HUDEP-2 (cell line): ENCODE results near the gene PHYKPL.

Experiments
- DNase-seq, 76 experiments: peaks; one replicate each; lab custom pipeline; 2025; ENCODE audit not compliant: unreplicated experiment in 76 of 76; lab: John Stamatoyannopoulos, UW

PHYKPL gene

GRCh38 chr5:178232124-178232919 lies at the start of gene PHYKPL:
Gene PHYKPL, minus strand, starts transcription at chr5:178232802. Its CDS starts 252 bp downstream, at chr5:178232550.
- DNase-seq = peak in 53 of 76 experiments; percentile 15 to 76 (median 52)

- no peak for DNase-seq
Measured at GRCh38 chr5:178282391-178282790, 49.8 kb upstream of the PHYKPL start.

- no peak for DNase-seq
Measured at GRCh38 chr5:178281331-178281730, 48.7 kb upstream of the PHYKPL start.

- no peak for DNase-seq
Measured at GRCh38 chr5:178280631-178281030, 48.0 kb upstream of the PHYKPL start.

GRCh38 chr5:178279723-178280438 lies 47.3 kb upstream of the PHYKPL start:
- DNase-seq = peak in 57 of 76 experiments; percentile 3 to 75 (median 32)

- no peak for DNase-seq
Measured at GRCh38 chr5:178279026-178279722, 46.6 kb upstream of the PHYKPL start.

GRCh38 chr5:178278358-178279023 lies 45.9 kb upstream of the PHYKPL start:
- DNase-seq = no peak

GRCh38 chr5:178277866-178278265 lies 45.3 kb upstream of the PHYKPL start:
- DNase-seq = no peak

GRCh38 chr5:178277346-178277745 lies 44.7 kb upstream of the PHYKPL start:
- DNase-seq = no peak

- DNase-seq = no peak
Measured at GRCh38 chr5:178274781-178275537, 42.4 kb upstream of the PHYKPL start.

- DNase-seq = no peak
Measured at GRCh38 chr5:178273665-178274541, 41.3 kb upstream of the PHYKPL start.

- DNase-seq = no peak
Measured at GRCh38 chr5:178273041-178273440, 40.4 kb upstream of the PHYKPL start.

GRCh38 chr5:178272591-178272990 lies 40.0 kb upstream of the PHYKPL start:
- DNase-seq = no peak

GRCh38 chr5:178271726-178272479 lies 39.3 kb upstream of the PHYKPL start:
- DNase-seq = no peak

- no peak for DNase-seq
Measured at GRCh38 chr5:178271231-178271630, 38.6 kb upstream of the PHYKPL start.

- no peak for DNase-seq
Measured at GRCh38 chr5:178269499-178269898, 36.9 kb upstream of the PHYKPL start.

GRCh38 chr5:178267876-178268275 lies 35.3 kb upstream of the PHYKPL start:
- DNase-seq = no peak

- DNase-seq = no peak
Measured at GRCh38 chr5:178267245-178267644, 34.6 kb upstream of the PHYKPL start.
